Effector CD8-positive, alpha-beta T cell (primary cell): ENCODE measurements around the gene RHOBTB3.
"Not testable (repeated sequence)": the region's sequence is repeated elsewhere in the genome, so short reads cannot be mapped to it uniquely, and the experiment has no call there.

ENCODE experiments used
- DNase-seq: peaks from one replicate; lab custom pipeline; 2025; lab: John Stamatoyannopoulos, UW

RHOBTB3 gene

GRCh38 chr5:95713246-95713645, 17.9 kb upstream of the RHOBTB3 start:
- not testable (repeated sequence) for DNase-seq

- no peak for DNase-seq
Observed at GRCh38 chr5:95713960-95714710, 17.0 kb upstream of the RHOBTB3 start.

- no peak for DNase-seq
Observed at GRCh38 chr5:95715799-95716461, 15.2 kb upstream of the RHOBTB3 start.

- no peak for DNase-seq
Observed at GRCh38 chr5:95717439-95717838, 13.7 kb upstream of the RHOBTB3 start.

- DNase-seq: no peak
Observed at GRCh38 chr5:95718203-95718602, 12.9 kb upstream of the RHOBTB3 start.

GRCh38 chr5:95718738-95719137, 12.4 kb upstream of the RHOBTB3 start:
- DNase-seq: no peak

- DNase-seq: no peak
Observed at GRCh38 chr5:95720094-95720786, 10.9 kb upstream of the RHOBTB3 start.

- DNase-seq: no peak
Observed at GRCh38 chr5:95721582-95722295, 9.4 kb upstream of the RHOBTB3 start.

GRCh38 chr5:95723632-95724369, 7.3 kb upstream of the RHOBTB3 start:
- DNase-seq: no peak

- DNase-seq: no peak
Observed at GRCh38 chr5:95725071-95725820, 5.9 kb upstream of the RHOBTB3 start.

- DNase-seq: no peak
Observed at GRCh38 chr5:95725937-95726810, 5.0 kb upstream of the RHOBTB3 start.

GRCh38 chr5:95726811-95727763, 4.0 kb upstream of the RHOBTB3 start:
- no peak for DNase-seq

- no peak for DNase-seq
Observed at GRCh38 chr5:95727764-95728191, 3.4 kb upstream of the RHOBTB3 start.

- no peak for DNase-seq
Observed at GRCh38 chr5:95728494-95729114, 2.5 kb upstream of the RHOBTB3 start.

GRCh38 chr5:95729115-95730010, 1.8 kb upstream of the RHOBTB3 start:
- DNase-seq: no peak

- no peak for DNase-seq
Observed at GRCh38 chr5:95730011-95730700, 980 bp upstream of the RHOBTB3 start.
